HG03060 (cell line): ENCODE data around the gene RFX8.
"Not testable (repeated sequence)": the region's sequence is repeated elsewhere in the genome, so short reads cannot be mapped to it uniquely, and the experiment has no call there.

Experiments used
- ATAC-seq: cut with Tn5 transposase; IDR thresholded peaks from one replicate; pipeline ENCODE4 v1.9.1; 2021; ENCODE audit warnings: low read depth, moderate number of reproducible peaks; ENCODE audit not compliant: unreplicated experiment

Gene RFX8

DNA sequence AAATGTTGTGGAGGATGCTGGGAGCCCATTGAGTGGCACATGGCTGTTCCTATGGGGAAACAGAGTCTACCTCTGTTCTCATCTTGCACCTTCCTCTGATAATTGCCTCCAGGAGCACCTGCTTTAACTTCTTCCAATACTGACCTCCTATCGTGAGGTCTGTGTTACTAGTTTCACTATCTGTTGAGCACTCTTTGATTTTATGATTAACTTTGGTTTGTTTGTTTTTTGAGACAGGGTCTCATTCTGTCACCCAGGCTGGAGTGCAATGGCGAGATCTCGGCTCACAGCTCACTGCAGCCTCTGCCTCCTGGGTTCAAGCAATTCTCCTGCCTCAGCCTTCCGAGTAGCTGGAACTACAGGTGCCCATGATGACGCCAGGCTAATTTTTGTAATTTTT is 12.1 kb upstream of the RFX8 start:
- ATAC-seq, result no peak

GRCh38 chr2:101486258-101486701 is 11.4 kb upstream of the RFX8 start:
- no peak for ATAC-seq

GRCh38 chr2:101485856-101486255 is 10.9 kb upstream of the RFX8 start:
- no peak for ATAC-seq

DNA sequence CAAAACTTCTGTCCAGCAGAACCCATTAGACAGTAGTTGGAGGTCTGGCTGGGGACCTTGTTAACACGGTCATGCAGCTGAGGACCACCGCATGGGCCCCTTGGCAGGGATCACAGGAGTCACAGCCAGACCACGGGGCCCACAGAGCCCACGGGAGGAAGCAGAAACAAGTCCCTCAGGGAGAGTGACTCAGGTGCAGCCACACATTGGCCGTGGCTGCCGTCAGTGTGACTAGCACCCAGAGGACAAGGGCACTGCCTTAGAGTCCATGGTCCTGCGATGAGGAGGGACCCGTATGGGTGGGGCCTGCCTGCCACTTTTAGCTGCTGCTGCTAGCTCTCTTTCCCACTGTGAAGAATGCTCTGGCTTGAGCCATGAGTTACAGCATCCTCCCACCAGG is 5.9 kb upstream of the RFX8 start:
- ATAC-seq, result no peak

DNA sequence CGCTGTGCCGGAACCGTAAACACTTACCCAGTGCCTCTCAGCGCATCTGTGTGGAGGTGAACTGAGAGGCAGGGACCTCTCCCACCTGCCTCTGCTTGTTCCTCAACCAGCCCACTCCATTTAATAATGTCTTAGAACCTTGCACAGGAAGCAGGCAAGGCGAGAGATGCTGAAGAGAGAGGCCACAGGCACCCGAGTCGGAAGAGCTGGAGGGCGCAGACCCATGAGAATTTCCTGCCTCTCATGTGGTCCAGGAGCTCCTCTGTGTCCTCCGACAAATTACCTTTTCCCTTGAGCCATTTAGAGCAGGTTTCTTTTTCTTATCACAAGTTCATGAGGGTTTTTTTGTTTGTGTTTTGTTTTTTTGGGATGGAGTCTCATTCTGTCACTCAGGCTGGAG is 4.9 kb upstream of the RFX8 start:
- no peak for ATAC-seq

DNA sequence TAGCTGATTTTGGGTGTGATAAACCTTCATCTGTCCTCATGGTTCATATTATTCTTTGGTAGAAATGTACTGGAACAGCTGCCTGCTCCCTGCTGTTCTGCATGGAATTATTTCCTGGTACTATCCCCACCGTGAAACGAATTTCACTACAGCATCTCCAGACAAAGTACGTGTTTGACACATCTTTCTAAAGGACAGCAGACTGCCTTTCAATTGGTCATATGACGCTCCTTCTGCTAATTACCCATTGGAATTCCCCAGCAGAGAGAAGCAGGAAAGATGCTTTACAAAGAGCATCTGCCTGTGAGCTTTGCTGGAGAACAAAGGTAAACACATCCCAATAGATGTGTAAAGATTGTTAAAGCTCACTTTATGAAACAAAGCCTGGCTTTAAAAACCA is 4.4 kb upstream of the RFX8 start:
- ATAC-seq, result no peak

DNA sequence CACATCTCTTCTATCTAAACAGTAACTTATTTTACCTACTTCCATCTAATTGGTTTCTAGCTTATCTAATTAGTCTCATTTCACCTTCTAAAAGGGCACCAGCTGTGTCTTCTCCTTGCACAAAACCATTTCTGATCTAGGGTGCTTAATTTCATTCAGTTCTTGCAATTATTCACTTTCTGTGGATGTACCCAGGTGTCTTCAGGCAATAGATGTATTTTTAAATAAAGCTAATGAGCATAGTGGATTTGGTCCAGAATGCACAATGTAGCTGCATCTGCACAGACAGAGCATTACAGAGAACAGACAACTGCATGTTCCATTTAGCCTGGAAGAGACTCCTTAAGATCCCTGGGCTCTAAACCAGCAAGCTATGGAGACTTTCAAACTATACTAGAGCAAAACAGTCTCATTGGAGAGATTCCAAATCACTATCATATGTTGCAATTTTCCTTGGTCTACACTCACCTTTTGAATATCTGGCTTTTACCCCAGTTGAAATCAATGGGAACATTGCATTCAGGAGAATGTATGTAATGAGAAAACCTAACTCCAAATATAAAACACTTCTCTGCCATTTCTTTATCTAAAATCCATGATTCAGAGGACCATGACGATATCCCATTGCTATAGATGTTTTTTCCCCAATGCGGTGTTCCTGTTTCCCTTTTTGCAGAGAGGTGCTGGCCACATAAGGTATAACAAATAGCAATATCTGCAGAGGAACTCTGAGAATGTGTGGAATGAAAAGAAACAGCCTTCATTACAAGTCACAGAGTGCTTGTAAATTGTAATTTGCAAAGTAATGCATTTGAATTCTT is 3.5 kb upstream of the RFX8 start:
- ATAC-seq, result no peak

- no peak for ATAC-seq
These were observed 2.6 kb upstream of the RFX8 start for GRCh38 chr2:101477556-101477955.

DNA sequence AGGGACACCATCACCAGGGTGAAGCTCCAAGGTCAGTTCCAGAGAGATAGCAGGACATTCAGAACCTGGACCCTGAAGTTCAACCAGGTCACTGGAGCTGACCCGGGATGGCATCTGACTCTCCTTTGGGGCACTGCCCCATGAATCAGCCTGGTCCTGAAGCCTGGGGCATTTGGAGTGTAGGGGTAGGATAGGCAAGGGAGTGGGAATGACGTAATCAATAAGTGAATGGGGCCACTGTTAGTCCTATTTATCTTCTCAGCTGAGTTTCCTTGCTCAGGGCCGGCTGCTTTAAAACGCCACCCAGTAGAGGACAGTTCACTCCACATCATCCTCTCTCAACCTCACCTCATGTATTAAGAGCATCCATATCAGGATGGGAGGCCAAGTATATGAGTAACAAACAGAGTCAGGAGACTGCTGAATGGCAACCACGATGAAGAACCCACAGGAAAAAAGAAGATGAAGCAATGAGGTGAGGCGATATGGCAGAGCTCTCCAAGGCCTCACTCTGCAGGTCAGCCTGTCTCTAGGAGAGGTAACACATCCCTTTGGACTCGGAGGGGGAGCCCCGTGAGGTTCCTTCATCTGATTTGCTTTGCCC is 1.8 kb upstream of the RFX8 start:
- ATAC-seq, result no peak

- ATAC-seq, result no peak
These were observed 806 bp downstream of the RFX8 start for GRCh38 chr2:101473911-101474701.

DNA sequence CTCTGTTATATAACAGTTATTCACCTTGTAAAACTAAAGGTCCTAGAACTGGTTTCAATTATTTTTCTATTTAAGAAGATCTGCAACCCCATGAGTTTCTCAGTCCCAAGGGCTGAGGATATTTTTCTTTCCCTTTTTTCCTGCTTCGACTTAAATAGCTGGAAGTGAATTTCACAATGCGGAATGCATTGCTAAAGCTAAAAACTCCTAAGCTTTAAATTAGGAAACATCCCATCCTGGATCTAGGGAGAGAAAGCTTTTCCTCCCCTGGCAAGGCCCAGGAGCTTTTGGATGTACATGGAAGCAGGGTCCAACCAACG is 1.4 kb downstream of the RFX8 start:
- ATAC-seq, result no peak

GRCh38 chr2:101469863-101470262 is 5.0 kb downstream of the RFX8 start:
- no peak for ATAC-seq

GRCh38 chr2:101467306-101467705 is 7.6 kb downstream of the RFX8 start:
- no peak for ATAC-seq

DNA sequence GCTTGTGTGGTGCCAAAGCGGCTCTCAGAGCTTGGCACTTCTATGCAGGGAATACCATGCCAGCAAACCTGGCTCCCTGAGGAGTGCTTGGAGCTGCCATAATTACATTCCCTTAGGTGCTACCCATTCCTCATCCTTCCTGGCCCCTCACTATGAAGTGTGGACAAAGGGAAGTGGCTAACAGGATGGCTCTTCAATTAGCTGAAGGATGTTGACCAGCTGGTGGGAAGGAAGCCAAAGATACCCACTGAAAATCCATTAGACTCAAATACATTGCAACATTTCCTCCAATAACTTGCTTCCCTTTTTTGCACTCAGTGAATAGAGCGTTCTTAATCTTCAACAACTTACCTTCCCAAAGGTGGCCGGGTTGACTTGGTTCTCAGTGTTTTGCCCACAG is 8.5 kb downstream of the RFX8 start:
- ATAC-seq, result no peak

DNA sequence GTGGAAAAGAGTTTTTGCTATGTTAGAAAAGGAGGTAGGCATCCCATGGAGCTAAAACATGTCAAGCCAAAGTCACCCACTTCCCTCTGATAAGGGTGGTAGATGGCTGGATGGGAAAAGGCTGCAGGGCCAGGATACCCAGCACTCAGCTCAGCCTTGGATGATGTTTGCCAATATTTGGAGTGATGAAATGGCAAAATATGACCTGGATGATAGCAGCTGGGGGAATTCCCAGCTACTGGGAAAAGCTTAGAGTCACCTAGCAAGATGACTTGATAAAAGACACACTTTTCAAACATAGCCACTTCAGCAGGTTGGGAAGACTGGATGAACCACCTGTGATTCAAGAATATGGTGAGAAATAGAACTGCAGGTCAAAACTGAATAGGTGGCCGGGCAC is 10.1 kb downstream of the RFX8 start:
- ATAC-seq, result no peak

DNA sequence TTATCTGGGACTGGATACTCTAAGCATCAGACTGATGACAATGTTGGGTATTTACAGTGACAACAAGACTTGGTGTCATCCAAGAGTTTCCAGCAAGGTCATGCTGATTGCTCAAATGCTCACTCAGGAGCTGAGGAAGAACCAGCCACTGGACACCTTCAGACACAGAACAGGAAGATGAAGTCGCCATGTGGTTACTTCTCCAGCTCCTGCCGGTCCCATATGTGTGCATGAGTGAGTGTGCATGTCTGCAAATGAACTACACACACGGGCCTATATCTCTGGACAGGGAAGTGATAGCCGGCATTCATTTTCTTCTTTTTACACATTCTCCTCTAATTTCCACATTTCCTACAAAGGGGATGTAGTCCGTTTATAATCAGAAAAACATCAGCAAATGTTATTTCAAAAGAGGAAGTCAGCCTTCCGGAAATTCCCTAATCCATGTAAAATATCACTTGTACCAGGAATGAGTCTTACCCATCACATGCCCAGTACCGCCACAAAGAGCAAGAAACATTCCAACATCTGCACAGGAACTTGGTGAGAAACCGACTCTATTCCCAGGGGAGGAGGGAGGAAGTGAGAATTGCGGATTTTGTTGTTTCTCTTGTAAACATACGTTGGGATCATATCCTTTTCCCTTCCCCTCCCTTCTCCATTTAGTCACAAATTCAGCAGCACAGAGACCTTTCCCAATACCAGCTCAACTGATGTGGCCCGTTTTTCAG is 10.8 kb downstream of the RFX8 start:
- ATAC-seq, result no peak

DNA sequence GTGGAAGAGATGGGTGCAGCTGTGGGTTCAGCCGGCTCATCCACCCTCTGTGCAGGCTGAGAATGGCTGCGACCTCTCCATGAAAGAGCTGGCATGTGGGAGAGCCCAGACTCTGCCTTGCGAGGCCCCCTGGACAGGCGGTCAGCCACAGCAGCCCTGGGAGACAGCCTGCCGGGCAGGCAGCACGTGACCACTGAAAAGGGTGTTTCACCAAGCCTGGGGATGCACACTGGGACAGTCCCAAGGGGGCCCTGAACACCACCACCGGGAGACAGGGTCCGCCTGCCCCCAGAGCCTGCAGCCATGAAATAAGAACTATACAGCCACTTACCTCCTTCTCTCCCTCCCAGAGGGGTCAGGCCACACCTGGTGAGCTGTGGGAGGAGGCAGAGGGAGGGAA is 11.5 kb downstream of the RFX8 start:
- ATAC-seq, result no peak

- no peak for ATAC-seq
These were observed 13.5 kb downstream of the RFX8 start for GRCh38 chr2:101461381-101461780.

DNA sequence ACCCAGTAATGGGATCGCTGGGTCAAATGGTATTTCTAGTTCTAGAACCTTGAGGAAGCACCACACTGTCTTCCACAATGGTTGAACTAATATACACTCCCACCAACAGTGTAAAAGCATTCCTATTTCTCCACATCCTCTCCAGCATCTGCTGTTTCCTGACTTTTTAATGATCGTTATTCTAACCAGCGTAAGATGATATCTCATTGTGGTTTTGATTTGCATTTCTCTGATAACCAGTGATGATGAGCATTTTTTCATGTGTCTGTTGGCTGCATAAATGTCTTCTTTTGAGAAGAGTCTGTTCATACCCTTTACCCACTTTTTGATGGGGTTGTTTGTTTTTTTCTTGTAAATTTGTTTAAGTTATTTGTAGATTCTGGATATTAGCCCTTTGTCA is 20.5 kb downstream of the RFX8 start:
- ATAC-seq, result not testable (repeated sequence)

- ATAC-seq, result no peak
These were observed 23.9 kb downstream of the RFX8 start for GRCh38 chr2:101450965-101451364.

DNA sequence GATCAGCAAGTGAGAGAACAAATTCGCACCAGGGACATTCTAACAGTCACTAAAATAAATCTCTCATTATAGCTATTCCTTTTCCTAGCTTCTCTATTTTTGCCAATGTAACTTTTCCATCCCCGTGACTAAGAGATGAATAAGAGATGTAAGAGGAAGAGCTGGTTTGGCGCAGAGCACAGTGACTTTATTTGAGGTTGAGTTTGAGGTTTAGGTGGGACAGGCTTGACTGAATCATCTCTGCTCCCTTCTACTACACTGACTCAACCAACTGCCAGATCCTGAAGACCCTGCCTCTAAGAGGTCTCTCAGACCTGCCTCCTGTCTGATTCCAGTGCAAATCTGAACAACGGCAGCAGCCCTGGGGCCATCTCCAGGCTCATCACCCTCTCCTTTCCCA is 28.0 kb downstream of the RFX8 start:
- ATAC-seq, result no peak
